GM21367 (cell line): ENCODE data around the gene STAB2.
"Not testable (repeated sequence)": the region's sequence is repeated elsewhere in the genome, so short reads cannot be mapped to it uniquely, and the experiment has no call there.

Experiments
- ATAC-seq: cut with Tn5 transposase; IDR thresholded peaks from one replicate; pipeline ENCODE4 v1.9.1; 2021; ENCODE audit not compliant: unreplicated experiment

STAB2 gene

GRCh38 chr12:103805655-103806360, 218.7 kb downstream of the STAB2 start:
- ATAC-seq = no peak

- no peak for ATAC-seq
These were observed 219.7 kb downstream of the STAB2 start for GRCh38 chr12:103806803-103807202.

- no peak for ATAC-seq
These were observed 220.6 kb downstream of the STAB2 start for GRCh38 chr12:103807561-103808238.

GRCh38 chr12:103808239-103808880, 221.3 kb downstream of the STAB2 start:
- no peak for ATAC-seq

GRCh38 chr12:103809154-103809553, 222.1 kb downstream of the STAB2 start:
- ATAC-seq = no peak

- ATAC-seq = not testable (repeated sequence)
These were observed 222.6 kb downstream of the STAB2 start for GRCh38 chr12:103809639-103810038.

- no peak for ATAC-seq
These were observed 223.0 kb downstream of the STAB2 start for GRCh38 chr12:103810111-103810510.

- ATAC-seq = no peak
These were observed 224.7 kb downstream of the STAB2 start for GRCh38 chr12:103811791-103812190.

GRCh38 chr12:103812789-103813188, 225.7 kb downstream of the STAB2 start:
- no peak for ATAC-seq

GRCh38 chr12:103813426-103813825, 226.4 kb downstream of the STAB2 start:
- no peak for ATAC-seq

- ATAC-seq = no peak
These were observed 226.9 kb downstream of the STAB2 start for GRCh38 chr12:103813949-103814348.

- ATAC-seq = no peak
These were observed 227.4 kb downstream of the STAB2 start for GRCh38 chr12:103814436-103814835.
